GM19397 (cell line): ENCODE results near the gene EIF4G3.

Experiments used
- ATAC-seq: cut with Tn5 transposase; IDR thresholded peaks from one replicate; pipeline ENCODE4 v1.9.1; 2021; ENCODE audit warnings: mild to moderate bottlenecking, moderate library complexity; ENCODE audit not compliant: unreplicated experiment

The EIF4G3 gene

GRCh38 chr1:20771780-20772179 is 404.9 kb downstream of the EIF4G3 start:
- no peak for ATAC-seq

- ATAC-seq, result no peak
Measured at GRCh38 chr1:20770314-20771087, 406.2 kb downstream of the EIF4G3 start.

GRCh38 chr1:20767271-20767670 is 409.4 kb downstream of the EIF4G3 start:
- ATAC-seq, result no peak

- no peak for ATAC-seq
Measured at GRCh38 chr1:20763417-20763816, 413.3 kb downstream of the EIF4G3 start.

GRCh38 chr1:20760322-20760721 is 416.4 kb downstream of the EIF4G3 start:
- no peak for ATAC-seq
